ENCODE measurements around the gene SRM. TPM values are rescaled to one million over a fixed set of nuclear protein-coding genes. Genes with fewer than 3 reads are reported as not detected.
"Not testable (repeated sequence)": the region's sequence is repeated elsewhere in the genome, so short reads cannot be mapped to it uniquely, and the experiment has no call there.

SRM gene
- total RNA-seq, 1 experiment from 2014 or later: 150 TPM

DNA sequence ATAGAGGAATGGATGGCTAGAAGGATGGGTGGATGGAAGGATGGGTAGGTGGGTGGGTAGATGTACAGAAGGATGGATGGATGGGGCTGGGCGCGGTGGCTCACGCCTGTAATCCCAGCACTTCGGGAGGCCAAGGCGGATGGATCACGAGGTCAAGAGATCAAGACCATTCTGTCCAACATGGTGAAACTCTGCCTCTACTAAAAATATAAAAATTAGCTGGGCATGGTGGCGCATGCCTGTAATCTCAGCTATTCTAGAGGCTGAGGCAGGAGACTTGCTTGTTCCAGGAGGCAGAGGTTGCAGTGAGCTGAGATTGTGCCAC lies 19.8 kb downstream of the SRM start:
- H3K9me2 ChIP-seq (ENCODE audit: insufficient read depth); RAD21 ChIA-PET (ENCODE audit: low non-redundant PET in 1 of 2, low total read pairs in 2 of 2, uncharacterized antibody in 2 of 2, unreplicated experiment in 2 of 2); intact Hi-C loops (cut with micrococcal nuclease); ATAC-seq; H4K20me1 ChIP-seq (ENCODE audit: insufficient read depth); DNase-seq (ENCODE audit: low read depth, low spot score); H3K27me3 ChIP-seq (ENCODE audit: insufficient read depth, low read length); H2AFZ ChIP-seq (ENCODE audit: low read depth, low read length, poor library complexity, severe bottlenecking); H3K4me2 ChIP-seq (ENCODE audit: low read length); H3K4me3 ChIP-seq (replicated peaks in 1 of 2; ENCODE audit: low read depth in 1 of 2, low read length in 2 of 2); H3K9ac ChIP-seq (ENCODE audit: low read length); H3K27ac ChIP-seq (ENCODE audit: low read depth, low read length); POLR2A ChIA-PET; H3K36me3 ChIP-seq (ENCODE audit: control insufficient read depth in 1 of 2, insufficient read depth in 2 of 2, low read length in 2 of 2); H3K79me2 ChIP-seq (ENCODE audit: insufficient read depth, low read length); CTCF ChIA-PET; H3K9me3 ChIP-seq (ENCODE audit: control insufficient read depth in 1 of 2, insufficient read depth in 1 of 2, low read depth in 1 of 2, low read length in 2 of 2); BruUV-seq (replicated peaks); H3K4me1 ChIP-seq (ENCODE audit: control insufficient read depth in 1 of 2, insufficient read depth in 2 of 2, low read length in 2 of 2): not testable (repeated sequence)

DNA sequence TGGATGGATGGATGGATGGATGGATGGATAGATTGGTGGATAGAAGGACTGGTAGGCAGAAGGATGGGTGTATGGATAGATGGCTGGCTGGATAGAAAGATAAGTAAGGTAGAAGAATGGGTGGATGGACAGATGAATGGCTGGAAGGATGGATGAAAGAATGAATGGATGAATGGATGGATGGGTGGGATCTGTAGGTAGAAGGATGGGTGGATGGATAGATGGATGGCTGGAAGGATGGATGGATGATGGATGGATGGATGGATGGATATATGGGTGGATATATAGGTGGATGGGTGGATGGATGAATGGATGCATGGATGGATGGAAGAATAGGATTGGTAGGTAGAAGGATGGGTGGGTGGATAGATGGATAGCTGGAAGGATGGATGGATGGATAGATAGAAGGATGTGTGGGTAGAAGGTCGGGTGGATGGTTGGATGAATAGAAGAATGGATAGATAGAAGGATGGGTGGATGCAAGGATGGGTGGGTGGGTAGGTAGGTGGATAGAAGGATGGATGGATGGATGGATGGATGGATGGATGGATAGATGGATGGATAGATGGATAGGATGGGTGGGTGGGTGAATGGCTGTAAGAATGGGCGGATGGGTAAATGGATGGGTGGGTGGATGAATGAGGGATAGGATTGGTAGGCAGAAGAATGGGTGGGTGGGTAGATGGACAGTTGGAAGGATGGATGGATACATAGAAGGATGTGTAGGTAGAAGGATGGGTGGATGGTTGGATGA lies 20.3 kb downstream of the SRM start:
- no peaks in the 10 kb centered on the region for H3K9me3 ChIP-seq (ENCODE audit: control insufficient read depth in 1 of 2, insufficient read depth in 1 of 2, low read depth in 1 of 2, low read length in 2 of 2)
- H3K27me3 ChIP-seq (ENCODE audit: insufficient read depth, low read length): no peaks in the 10 kb centered on the region
- intact Hi-C loops (cut with micrococcal nuclease): loop anchor here (5.0 to 10.0 kb wide), 5 partner anchors 203 to 853 kb away; no protein-coding TSS in a partner anchor
- H3K4me3 ChIP-seq (replicated peaks in 1 of 2; ENCODE audit: low read depth in 1 of 2, low read length in 2 of 2): no peak overlapping the region
- H3K4me1 ChIP-seq (ENCODE audit: control insufficient read depth in 1 of 2, insufficient read depth in 2 of 2, low read length in 2 of 2): peaks cover 0 to 7% of the 10 kb centered on the region in 2 experiments; a peak in 1 of 4 replicates
- ChIA-PET RAD21 (ENCODE audit: low non-redundant PET in 1 of 2, low total read pairs in 2 of 2, uncharacterized antibody in 2 of 2, unreplicated experiment in 2 of 2) (no interaction called here), CTCF (no interaction called here), POLR2A (no interaction called here)
- no TSS peak for BruUV-seq (replicated peaks)
- no peaks in the 10 kb centered on the region for H3K36me3 ChIP-seq (ENCODE audit: control insufficient read depth in 1 of 2, insufficient read depth in 2 of 2, low read length in 2 of 2)
- H3K27ac ChIP-seq (ENCODE audit: low read depth, low read length): no peak overlapping the region
- TF ChIP-seq, protein P1, sequence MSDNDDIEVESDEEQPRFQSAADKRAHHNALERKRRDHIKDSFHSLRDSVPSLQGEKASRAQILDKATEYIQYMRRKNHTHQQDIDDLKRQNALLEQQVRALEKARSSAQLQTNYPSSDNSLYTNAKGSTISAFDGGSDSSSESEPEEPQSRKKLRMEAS (IDR thresholded peaks at IDR 0.05): no peak
- TF ChIP-seq RAD21 (IDR thresholded peaks at IDR 0.05; ENCODE audit: low read depth) (no peak), TCF7L2 (IDR thresholded peaks at IDR 0.05; ENCODE audit: borderline replicate concordance, extremely low read depth, insufficient read depth, insufficient read length) (no peak), SP1 (IDR thresholded peaks at IDR 0.05; ENCODE audit: low read depth) (no peak), EGR1 (IDR thresholded peaks at IDR 0.05; ENCODE audit: low read depth) (no peak), SIN3A (IDR thresholded peaks at IDR 0.05; ENCODE audit: low read depth) (no peak), JUND (IDR thresholded peaks at IDR 0.05) (no peak), EZH2phosphoT487 (IDR thresholded peaks at IDR 0.05; ENCODE audit: borderline replicate concordance) (no peak), SRF (IDR thresholded peaks at IDR 0.05; ENCODE audit: low read depth) (no peak)
- TF ChIP-seq, protein P2, sequence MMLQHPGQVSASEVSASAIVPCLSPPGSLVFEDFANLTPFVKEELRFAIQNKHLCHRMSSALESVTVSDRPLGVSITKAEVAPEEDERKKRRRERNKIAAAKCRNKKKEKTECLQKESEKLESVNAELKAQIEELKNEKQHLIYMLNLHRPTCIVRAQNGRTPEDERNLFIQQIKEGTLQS (IDR thresholded peaks at IDR 0.05): no peak
- TF ChIP-seq, protein P3, sequence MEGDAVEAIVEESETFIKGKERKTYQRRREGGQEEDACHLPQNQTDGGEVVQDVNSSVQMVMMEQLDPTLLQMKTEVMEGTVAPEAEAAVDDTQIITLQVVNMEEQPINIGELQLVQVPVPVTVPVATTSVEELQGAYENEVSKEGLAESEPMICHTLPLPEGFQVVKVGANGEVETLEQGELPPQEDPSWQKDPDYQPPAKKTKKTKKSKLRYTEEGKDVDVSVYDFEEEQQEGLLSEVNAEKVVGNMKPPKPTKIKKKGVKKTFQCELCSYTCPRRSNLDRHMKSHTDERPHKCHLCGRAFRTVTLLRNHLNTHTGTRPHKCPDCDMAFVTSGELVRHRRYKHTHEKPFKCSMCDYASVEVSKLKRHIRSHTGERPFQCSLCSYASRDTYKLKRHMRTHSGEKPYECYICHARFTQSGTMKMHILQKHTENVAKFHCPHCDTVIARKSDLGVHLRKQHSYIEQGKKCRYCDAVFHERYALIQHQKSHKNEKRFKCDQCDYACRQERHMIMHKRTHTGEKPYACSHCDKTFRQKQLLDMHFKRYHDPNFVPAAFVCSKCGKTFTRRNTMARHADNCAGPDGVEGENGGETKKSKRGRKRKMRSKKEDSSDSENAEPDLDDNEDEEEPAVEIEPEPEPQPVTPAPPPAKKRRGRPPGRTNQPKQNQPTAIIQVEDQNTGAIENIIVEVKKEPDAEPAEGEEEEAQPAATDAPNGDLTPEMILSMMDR (IDR thresholded peaks at IDR 0.05 in 2 of 3, conservative IDR thresholded peaks at IDR 0.05 in 1 of 3; ENCODE audit: borderline replicate concordance in 1 of 3, insufficient read depth in 1 of 3, low read depth in 2 of 3, low read length in 2 of 3): no peak
- no peak overlapping the region for H3K9ac ChIP-seq (ENCODE audit: low read length)
- H3K4me2 ChIP-seq (ENCODE audit: low read length): no peak overlapping the region
- no peak overlapping the region for H2AFZ ChIP-seq (ENCODE audit: low read depth, low read length, poor library complexity, severe bottlenecking)
- no peaks in the 10 kb centered on the region for H3K79me2 ChIP-seq (ENCODE audit: insufficient read depth, low read length)
- no peaks in the 10 kb centered on the region for H4K20me1 ChIP-seq (ENCODE audit: insufficient read depth)
- ATAC-seq: no peak
- H3K9me2 ChIP-seq (ENCODE audit: insufficient read depth): no peaks in the 10 kb centered on the region
- DNase-seq (ENCODE audit: low read depth, low spot score): no peak

All from HCT116 (cell line).